Gastroesophageal sphincter (tissue), 3 donors: ENCODE results near the gene TTC32.

ENCODE experiments used
- EP300 ChIP-seq: sonication (generic); formaldehyde crosslinking; IDR thresholded peaks from one replicate; pipeline ENCODE4 v1.6.1; 2017; ENCODE audit warnings: antibody characterized with exemption, mild to moderate bottlenecking
- POLR2A ChIP-seq, 2 donors: fragments of 450-650 bp; IDR thresholded peaks; one replicate each; pipeline ENCODE4 v1.6.1; 2017; ENCODE audit warnings: antibody characterized with exemption in 2 of 2, mild to moderate bottlenecking in 2 of 2, moderate library complexity in 1 of 2
- POLR2AphosphoS5 ChIP-seq: sonication (generic); formaldehyde crosslinking; IDR thresholded peaks from one replicate; pipeline ENCODE4 v1.6.1; 2017; ENCODE audit warnings: antibody characterized with exemption
- TF ChIP-seq, protein P1 (sequence below), 4 experiments: fragments of 200-600 bp in 2 of 4; fragments of 450-650 bp in 2 of 4; sonication (generic) in 1 of 4; IDR thresholded peaks; one replicate each; pipeline ENCODE4 v1.5.1; 2017 to 2019; ENCODE audit warnings: antibody characterized with exemption in 4 of 4, mild to moderate bottlenecking in 2 of 4, moderate library complexity in 2 of 4

DNA sequence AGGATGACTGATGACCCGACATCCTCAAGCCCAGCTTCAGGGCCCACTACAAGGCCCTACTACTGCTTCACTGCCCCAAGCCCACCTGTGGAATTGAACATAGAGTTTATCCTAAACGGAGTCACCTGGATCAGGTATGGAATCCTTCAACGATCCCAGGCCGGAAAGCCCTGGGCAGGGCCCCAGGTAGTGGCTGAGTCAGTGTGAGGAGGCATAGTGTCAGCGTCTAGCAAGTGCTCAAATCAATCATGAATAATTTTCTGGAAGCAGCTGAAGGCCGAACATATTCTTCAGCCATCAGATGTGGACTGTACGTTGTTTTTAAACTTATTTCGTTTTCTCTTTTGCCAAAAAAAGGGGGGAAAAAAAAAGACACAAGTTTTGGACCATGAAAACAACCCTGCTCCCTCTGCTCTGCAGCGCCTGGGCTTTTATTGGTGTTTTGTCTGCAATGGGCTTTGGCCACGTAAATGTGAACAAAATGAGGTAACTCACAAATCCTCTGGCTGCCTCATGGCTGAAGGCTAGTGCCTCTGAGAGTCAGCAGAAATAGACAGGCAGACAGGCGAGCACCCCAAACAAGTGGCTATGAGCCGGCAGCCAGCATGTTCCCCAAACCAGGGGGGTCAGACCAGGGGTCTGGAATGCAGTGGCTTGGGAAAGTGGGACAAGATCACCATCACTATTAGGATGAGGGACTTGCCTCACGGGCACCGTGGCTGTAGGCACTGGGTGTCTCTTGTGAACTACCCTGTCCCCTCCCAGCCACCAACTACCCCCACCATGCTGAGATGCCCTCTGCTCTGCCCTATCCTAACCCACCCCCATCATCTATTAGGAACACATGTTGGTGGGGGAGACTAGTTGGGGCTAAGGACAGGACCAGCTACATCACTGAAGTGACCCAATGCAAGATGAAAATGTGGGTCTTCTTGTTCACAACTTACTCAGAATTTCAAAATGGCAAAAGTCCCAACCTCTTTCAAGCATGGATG lies 51.4 kb downstream of the TTC32 start:
- TF ChIP-seq EP300 (no peak), POLR2AphosphoS5 (no peak), POLR2A (IDR thresholded peaks at IDR 0.05) (no peak)
- TF ChIP-seq, protein P1, sequence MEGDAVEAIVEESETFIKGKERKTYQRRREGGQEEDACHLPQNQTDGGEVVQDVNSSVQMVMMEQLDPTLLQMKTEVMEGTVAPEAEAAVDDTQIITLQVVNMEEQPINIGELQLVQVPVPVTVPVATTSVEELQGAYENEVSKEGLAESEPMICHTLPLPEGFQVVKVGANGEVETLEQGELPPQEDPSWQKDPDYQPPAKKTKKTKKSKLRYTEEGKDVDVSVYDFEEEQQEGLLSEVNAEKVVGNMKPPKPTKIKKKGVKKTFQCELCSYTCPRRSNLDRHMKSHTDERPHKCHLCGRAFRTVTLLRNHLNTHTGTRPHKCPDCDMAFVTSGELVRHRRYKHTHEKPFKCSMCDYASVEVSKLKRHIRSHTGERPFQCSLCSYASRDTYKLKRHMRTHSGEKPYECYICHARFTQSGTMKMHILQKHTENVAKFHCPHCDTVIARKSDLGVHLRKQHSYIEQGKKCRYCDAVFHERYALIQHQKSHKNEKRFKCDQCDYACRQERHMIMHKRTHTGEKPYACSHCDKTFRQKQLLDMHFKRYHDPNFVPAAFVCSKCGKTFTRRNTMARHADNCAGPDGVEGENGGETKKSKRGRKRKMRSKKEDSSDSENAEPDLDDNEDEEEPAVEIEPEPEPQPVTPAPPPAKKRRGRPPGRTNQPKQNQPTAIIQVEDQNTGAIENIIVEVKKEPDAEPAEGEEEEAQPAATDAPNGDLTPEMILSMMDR (IDR thresholded peaks at IDR 0.05) = no peak
